MCF 10A (cell line): ENCODE data around the gene PVALB. TPM values are rescaled to one million over a fixed set of nuclear protein-coding genes. Genes with fewer than 3 reads are reported as not detected.

Experiments used
- BruUV-seq: library from RNA; stranded (reverse); fragments of 400-500 nt; replicated peaks from 2 replicates; lab custom pipeline; 2021; lab: Mats Ljungman, UMichigan
- CTCF ChIA-PET: fragments of 300-600 bp; sonication (Branson Sonifier 250); formaldehyde crosslinking; extraction: SDS; loops from one replicate; lab custom pipeline; 2021; ENCODE audit warnings: antibody characterized with exemption, inconsistent platforms; lab: Yijun Ruan, JAX
- POLR2A ChIA-PET: fragments of 300-600, 350-650 bp; sonication (Branson Sonifier 250); formaldehyde crosslinking; extraction: SDS; loops from one replicate; lab custom pipeline; 2020; ENCODE audit warnings: antibody characterized with exemption, inconsistent platforms; lab: Yijun Ruan, JAX
- DNase-seq: peaks from one replicate; pipeline ENCODE4 v3.0.0-alpha.2; 2018; ENCODE audit not compliant: unreplicated experiment
- H3K27ac Mint-ChIP-seq: one replicate; pipeline ENCODE4 v1.8.0; 2022; ENCODE audit warnings: mild to moderate bottlenecking, low read depth, mixed read lengths; ENCODE audit not compliant: unreplicated experiment
- H3K27me3 Mint-ChIP-seq: one replicate; pipeline ENCODE4 v1.8.0; 2022; ENCODE audit warnings: mixed read lengths; ENCODE audit not compliant: insufficient read depth, unreplicated experiment
- H3K36me3 Mint-ChIP-seq: one replicate; pipeline ENCODE4 v1.8.0; 2022; ENCODE audit warnings: mild to moderate bottlenecking, moderate library complexity, mixed read lengths; ENCODE audit not compliant: insufficient read depth, unreplicated experiment
- H3K4me1 Mint-ChIP-seq: one replicate; pipeline ENCODE4 v1.8.0; 2022; ENCODE audit warnings: mixed read lengths; ENCODE audit not compliant: insufficient read depth, unreplicated experiment
- H3K4me3 Mint-ChIP-seq: one replicate; pipeline ENCODE4 v1.8.0; 2022; ENCODE audit warnings: mild to moderate bottlenecking, moderate library complexity, mixed read lengths; ENCODE audit not compliant: unreplicated experiment
- H3K9me3 Mint-ChIP-seq: one replicate; pipeline ENCODE4 v1.8.0; 2022; ENCODE audit warnings: mixed read lengths; ENCODE audit not compliant: unreplicated experiment
- CTCF ChIP-seq: fragments of 200-600 bp; IDR thresholded peaks from one replicate; pipeline ENCODE4 v1.8.0; 2022; ENCODE audit warnings: antibody characterized with exemption, mild to moderate bottlenecking; ENCODE audit not compliant: unreplicated experiment
- intact Hi-C: fragments of 100-400 bp; cut with micrococcal nuclease; formaldehyde crosslinking; loops from 2 replicates; pipeline ENCODE4 v1.14.1; 2022
- total RNA-seq: library from RNA; stranded (reverse); gene quantifications from 2 replicates; pipeline ENCODE4 v1.2.3, GENCODE V29; 2022

The PVALB gene
- total RNA-seq, 1 experiment from 2014 or later = not detected

- no peak for TF ChIP-seq CTCF
- no peak overlapping the region for H3K4me3 Mint-ChIP-seq
- CTCF ChIA-PET = interaction anchor here (0.6 to 8.6 kb wide), 3 partner anchors 8 to 335 kb away, joined by 3 to 93 read pairs (median 3); no protein-coding TSS in a partner anchor
- H3K4me1 Mint-ChIP-seq = peaks cover 14% of the 10 kb centered on the region
- peaks cover 28% of the 10 kb centered on the region for H3K27me3 Mint-ChIP-seq
- DNase-seq = no peak
- no peak overlapping the region for H3K27ac Mint-ChIP-seq
- H3K9me3 Mint-ChIP-seq = no peaks in the 10 kb centered on the region
- BruUV-seq = no TSS peak
- POLR2A ChIA-PET = interaction anchor here (0.5 kb wide), 1 partner anchor 114 kb away, joined by 3 read pairs; no protein-coding TSS in a partner anchor
- intact Hi-C loops = no loop called here
- no peaks in the 10 kb centered on the region for H3K36me3 Mint-ChIP-seq
These were observed 47.1 kb upstream of the PVALB start for GRCh38 chr22:36863979-36864378.

- Mint-ChIP-seq H3K4me3 (no peak overlapping the region), H3K27me3 (peaks cover 31% of the 10 kb centered on the region), H3K27ac (no peak overlapping the region), H3K4me1 (peaks cover 14% of the 10 kb centered on the region), H3K9me3 (no peaks in the 10 kb centered on the region), H3K36me3 (no peaks in the 10 kb centered on the region)
- intact Hi-C loops = no loop called here
- BruUV-seq = no TSS peak
- CTCF ChIA-PET = interaction anchor here (0.6 to 1.4 kb wide), 2 partner anchors 181 to 336 kb away, joined by 3 to 5 read pairs; no protein-coding TSS in a partner anchor
- TF ChIP-seq CTCF = no peak
- POLR2A ChIA-PET = no interaction called here
- DNase-seq = no peak
These were observed 46.4 kb upstream of the PVALB start for GRCh38 chr22:36863281-36863680.

GRCh38 chr22:36862251-36863242, 45.7 kb upstream of the PVALB start:
- ChIA-PET POLR2A (interaction anchor here (0.5 kb wide), 1 partner anchor 215 kb away, joined by 3 read pairs; no protein-coding TSS in a partner anchor), CTCF (interaction anchor here (0.7 to 1.4 kb wide), 3 partner anchors 11 to 310 kb away, joined by 3 to 5 read pairs (median 3); no protein-coding TSS in a partner anchor)
- intact Hi-C loops = no loop called here
- Mint-ChIP-seq H3K9me3 (no peaks in the 10 kb centered on the region), H3K27ac (no peak overlapping the region), H3K36me3 (no peaks in the 10 kb centered on the region), H3K4me1 (peaks cover 14% of the 10 kb centered on the region), H3K27me3 (peaks cover 38% of the 10 kb centered on the region), H3K4me3 (no peak overlapping the region)
- no peak for DNase-seq
- no peak for TF ChIP-seq CTCF
- no TSS peak for BruUV-seq
